ENCODE results near the gene TBL2.

Gene TBL2

GRCh38 chr7:73560109-73560835, 18.1 kb downstream of the TBL2 start (continued):
- TF ChIP-seq ZNF335 (tag by site-specific recombination; conservative IDR thresholded peaks at IDR 0.05) = peak; percentile 53; the same call in 1 of the 2 replicates

- CTCF ChIA-PET = interaction anchor here (0.5 to 1.0 kb wide), 2 partner anchors 15 to 40 kb away, joined by 3 read pairs; no protein-coding TSS in a partner anchor
- TF ChIP-seq PBX3 (CRISPR knock-in tag; IDR thresholded peaks at IDR 0.05) (peak; percentile 72), HIC1 (tag by site-specific recombination; IDR thresholded peaks at IDR 0.05) (peak; percentile 43; the same call in 1 of the 2 replicates), ZNF398 (tag by site-specific recombination; IDR thresholded peaks at IDR 0.05) (peak; percentile 44; the same call in 1 of the 2 replicates), GLIS2 (tag by site-specific recombination; IDR thresholded peaks at IDR 0.05) (peak; percentile 57; the same call in 1 of the 2 replicates), ZFHX2 (tag by site-specific recombination; conservative IDR thresholded peaks at IDR 0.05) (peak; percentile 79), PATZ1 (tag by site-specific recombination; IDR thresholded peaks at IDR 0.05) (0 out of 2 replicates have a peak, but pooled peaks have one; percentile 61), ZNF341 (tag by site-specific recombination; IDR thresholded peaks at IDR 0.05; ENCODE audit: low read depth) (peak; percentile 30; the same call in 1 of the 2 replicates), ZNF76 (tag by site-specific recombination; IDR thresholded peaks at IDR 0.05; ENCODE audit: borderline replicate concordance, low read depth) (peak; percentile 49; the same call in 1 of the 2 replicates), CTCF (tag by site-specific recombination; IDR thresholded peaks at IDR 0.05) (no peak), ZNF660 (tag by site-specific recombination; IDR thresholded peaks at IDR 0.05) (0 out of 2 replicates have a peak, but pooled peaks have one; percentile 15), ZNF704 (tag by site-specific recombination; IDR thresholded peaks at IDR 0.05) (peak; percentile 94), ZSCAN23 (tag by site-specific recombination; IDR thresholded peaks at IDR 0.05) (no peak), OSR2 (tag by site-specific recombination; IDR thresholded peaks at IDR 0.05) (no peak), ZNF16 (tag by site-specific recombination; IDR thresholded peaks at IDR 0.05; ENCODE audit: low read depth) (no peak), ZNF335 (tag by site-specific recombination; conservative IDR thresholded peaks at IDR 0.05) (peak; percentile 68), ZNF549 (tag by site-specific recombination; IDR thresholded peaks at IDR 0.05) (no peak), ZNF580 (tag by site-specific recombination; IDR thresholded peaks at IDR 0.05) (peak; percentile 58; the same call in 1 of the 2 replicates), BCL11B (tag by site-specific recombination; IDR thresholded peaks at IDR 0.05; ENCODE audit: low read depth) (peak; percentile 25; the same call in 1 of the 2 replicates), ZNF610 (tag by site-specific recombination; IDR thresholded peaks at IDR 0.05; ENCODE audit: borderline replicate concordance) (no peak), ZNF146 (tag by site-specific recombination; IDR thresholded peaks at IDR 0.05) (peak; percentile 96), YY2 (tag by site-specific recombination; IDR thresholded peaks at IDR 0.05) (peak; percentile 50; the same call in 1 of the 2 replicates)
These were observed 20.8 kb downstream of the TBL2 start, which contains the start of gene BCL7B for GRCh38 chr7:73557397-73558257. Gene BCL7B, minus strand, starts transcription at chr7:73557690. Its CDS starts 112 bp downstream, at chr7:73557578.

More at GRCh38 chr7:73557397-73558257, 20.8 kb downstream of the TBL2 start, which contains the start of gene BCL7B:
- POLR2A ChIA-PET = interaction anchor here (0.6 to 2.5 kb wide), 6 partner anchors 8 to 133 kb away, joined by 3 to 24 read pairs (median 4); partner anchors contain the start of genes BAZ1B and TBL2
- Histone ChIP-seq H3K27ac (ENCODE audit: extremely low read depth, low read depth, low read length) (peak within 1 kb of the TSS; percentile 96), H3K4me1 (ENCODE audit: control insufficient read depth, insufficient read depth, low read length) (peaks cover 3% of the 10 kb centered on the region; the same call in 1 of the 2 replicates), H3K9me3 (ENCODE audit: control insufficient read depth, insufficient read depth, low read depth, low read length) (no peaks in the 10 kb centered on the region), H3K36me3 (ENCODE audit: control insufficient read depth in 2 of 2, insufficient read depth in 1 of 2, low read length in 2 of 2) (peaks cover 6 to 7% of the 10 kb centered on the region in 2 experiments; a peak in 2 of 3 replicates), H3K4me3 (ENCODE audit: low read depth, low read length) (peak within 1 kb of the TSS; percentile 94)
